ENCODE results near the gene CREBL2.

CREBL2 gene

GRCh38 chr12:12627308-12627827 lies 15.7 kb downstream of the CREBL2 start:
- ATAC-seq: no peak
- no peak for TF ChIP-seq CSRNP3 (CRISPR knock-in tag; IDR thresholded peaks at IDR 0.05)

- TF ChIP-seq ZNF8 (CRISPR knock-in tag; IDR thresholded peaks at IDR 0.05): no peak
- TF ChIP-seq ISL1 (CRISPR knock-in tag; IDR thresholded peaks at IDR 0.05): no peak
- no peak for TF ChIP-seq OSR1 (CRISPR knock-in tag; IDR thresholded peaks at IDR 0.05)
- TF ChIP-seq ZC3H10 (CRISPR knock-in tag; IDR thresholded peaks at IDR 0.05): no peak
- no peak for TF ChIP-seq ARNTL (CRISPR knock-in tag; IDR thresholded peaks at IDR 0.05; ENCODE audit: borderline replicate concordance, low read depth)
- no peak for TF ChIP-seq CSRNP3 (CRISPR knock-in tag; IDR thresholded peaks at IDR 0.05)
- no peak for TF ChIP-seq POU6F1 (CRISPR knock-in tag; IDR thresholded peaks at IDR 0.05; ENCODE audit: borderline replicate concordance, low read depth)
- no peak for TF ChIP-seq ZNF70 (CRISPR knock-in tag; IDR thresholded peaks at IDR 0.05)
- TF ChIP-seq SNAI2 (CRISPR knock-in tag; IDR thresholded peaks at IDR 0.05): no peak
- no peak for TF ChIP-seq ZFP3 (CRISPR knock-in tag; IDR thresholded peaks at IDR 0.05)
- no peak for TF ChIP-seq PPARA (CRISPR knock-in tag; IDR thresholded peaks at IDR 0.05; ENCODE audit: borderline replicate concordance)
- TF ChIP-seq CREB5 (CRISPR knock-in tag; IDR thresholded peaks at IDR 0.05; ENCODE audit: low read depth): no peak
- no peak for ATAC-seq
Observed at GRCh38 chr12:12628013-12628412, 16.3 kb downstream of the CREBL2 start.

GRCh38 chr12:12630850-12631249 lies 19.2 kb downstream of the CREBL2 start:
- no peak for ATAC-seq

More at GRCh38 chr12:12630850-12631249, 19.2 kb downstream of the CREBL2 start:
- TF ChIP-seq ZNF8 (CRISPR knock-in tag; IDR thresholded peaks at IDR 0.05): no peak
- TF ChIP-seq RARB (CRISPR knock-in tag; IDR thresholded peaks at IDR 0.05): no peak
- no peak for TF ChIP-seq OSR1 (CRISPR knock-in tag; IDR thresholded peaks at IDR 0.05)
- TF ChIP-seq ZFP30 (CRISPR knock-in tag; IDR thresholded peaks at IDR 0.05): no peak
- no peak for TF ChIP-seq ZC3H10 (CRISPR knock-in tag; IDR thresholded peaks at IDR 0.05)
- no peak for TF ChIP-seq ISL1 (CRISPR knock-in tag; IDR thresholded peaks at IDR 0.05)
- TF ChIP-seq ZNF565 (CRISPR knock-in tag; conservative IDR thresholded peaks at IDR 0.05; ENCODE audit: low read depth): no peak
- TF ChIP-seq CSRNP3 (CRISPR knock-in tag; IDR thresholded peaks at IDR 0.05): no peak
- TF ChIP-seq TOX (CRISPR knock-in tag; IDR thresholded peaks at IDR 0.05; ENCODE audit: borderline replicate concordance): no peak
- TF ChIP-seq PPARA (CRISPR knock-in tag; IDR thresholded peaks at IDR 0.05; ENCODE audit: borderline replicate concordance): no peak
- no peak for TF ChIP-seq TSHZ2 (CRISPR knock-in tag; IDR thresholded peaks at IDR 0.05)
- no peak for TF ChIP-seq ZNF70 (CRISPR knock-in tag; IDR thresholded peaks at IDR 0.05)
- TF ChIP-seq SNAI2 (CRISPR knock-in tag; IDR thresholded peaks at IDR 0.05): no peak
- no peak for TF ChIP-seq BACH2 (CRISPR knock-in tag; IDR thresholded peaks at IDR 0.05; ENCODE audit: borderline replicate concordance)
- TF ChIP-seq TCF4 (CRISPR knock-in tag; IDR thresholded peaks at IDR 0.05; ENCODE audit: borderline replicate concordance): no peak
- TF ChIP-seq ZFP3 (CRISPR knock-in tag; IDR thresholded peaks at IDR 0.05): no peak
- TF ChIP-seq CREB5 (CRISPR knock-in tag; IDR thresholded peaks at IDR 0.05; ENCODE audit: low read depth): no peak
- TF ChIP-seq CSDC2 (CRISPR knock-in tag; IDR thresholded peaks at IDR 0.05): no peak
- TF ChIP-seq GLIS3 (CRISPR knock-in tag; IDR thresholded peaks at IDR 0.05): no peak

All from SK-N-SH treated with all-trans-retinoic acid at 6 μM for 48 hours (cell line).